PC-9 (cell line): ENCODE measurements around the gene N4BP3.

Source experiments
- CTCF ChIP-seq: fragments of 200-600 bp; sonication (generic); conservative IDR thresholded peaks from 2 replicates; pipeline ENCODE4 v1.6.1; 2017; ENCODE audit warnings: mixed run types, antibody characterized with exemption, mild to moderate bottlenecking, moderate library complexity
- EZH2 ChIP-seq: fragments of 200-600 bp; sonication (generic); IDR thresholded peaks from 2 replicates; pipeline ENCODE4 v1.8.0; 2017; ENCODE audit warnings: antibody characterized with exemption, low read depth

- no peak for TF ChIP-seq CTCF
- TF ChIP-seq EZH2: no peak
These were observed 45.6 kb upstream of the N4BP3 start for GRCh38 chr5:178067755-178068154.
